Lower leg skin (tissue), 4 donors: ENCODE results near the gene GOLGA6A. TPM values are rescaled to one million over a fixed set of nuclear protein-coding genes. Genes with fewer than 3 reads are reported as not detected.
"Not testable (repeated sequence)": the region's sequence is repeated elsewhere in the genome, so short reads cannot be mapped to it uniquely, and the experiment has no call there.

Source experiments
- DNase-seq, 2 donors: peaks; one replicate each; pipeline ENCODE4 v3.0.0-alpha.2; 2019; ENCODE audit warnings: low spot score in 2 of 2
- H3K4me3 ChIP-seq: fragments of 200-600 bp; sonication (generic); 2 replicates; pipeline ENCODE4 v1.5.1; 2017; ENCODE audit warnings: mild to moderate bottlenecking, low read depth; ENCODE audit not compliant: poor library complexity, severe bottlenecking
- POLR2A ChIP-seq, 2 donors: fragments of 450-650 bp; IDR thresholded peaks; one replicate each; pipeline ENCODE4 v1.6.1; 2016 to 2017; ENCODE audit warnings: antibody characterized with exemption in 2 of 2, mild to moderate bottlenecking in 1 of 2, moderate library complexity in 1 of 2
- WGBS, 2 donors: methylation state at CpG; one replicate each; pipeline ENCODE4 v1.1.5; 2018; 5-methylcytosine and 5-hydroxymethylcytosine counted together
- intact Hi-C: fragments of 100-400 bp; cut with DNase I; formaldehyde crosslinking; loops from one replicate; pipeline ENCODE4 v1.15.0; 2023; ENCODE audit warnings: low total_unique reads
- total RNA-seq, 4 donors: library from RNA; depleted of rRNA; stranded (reverse); fragments of >200 nt; gene quantifications; one replicate each; pipeline ENCODE4 v1.1.0, GENCODE V29; 2016
- TF ChIP-seq, protein P1 (sequence below), 3 donors: fragments of 450-650 bp; IDR thresholded peaks; one replicate each; pipeline ENCODE4 v1.5.1; 2016; ENCODE audit warnings: antibody characterized with exemption in 3 of 3, mild to moderate bottlenecking in 3 of 3, moderate library complexity in 2 of 3

Gene GOLGA6A, protein sequence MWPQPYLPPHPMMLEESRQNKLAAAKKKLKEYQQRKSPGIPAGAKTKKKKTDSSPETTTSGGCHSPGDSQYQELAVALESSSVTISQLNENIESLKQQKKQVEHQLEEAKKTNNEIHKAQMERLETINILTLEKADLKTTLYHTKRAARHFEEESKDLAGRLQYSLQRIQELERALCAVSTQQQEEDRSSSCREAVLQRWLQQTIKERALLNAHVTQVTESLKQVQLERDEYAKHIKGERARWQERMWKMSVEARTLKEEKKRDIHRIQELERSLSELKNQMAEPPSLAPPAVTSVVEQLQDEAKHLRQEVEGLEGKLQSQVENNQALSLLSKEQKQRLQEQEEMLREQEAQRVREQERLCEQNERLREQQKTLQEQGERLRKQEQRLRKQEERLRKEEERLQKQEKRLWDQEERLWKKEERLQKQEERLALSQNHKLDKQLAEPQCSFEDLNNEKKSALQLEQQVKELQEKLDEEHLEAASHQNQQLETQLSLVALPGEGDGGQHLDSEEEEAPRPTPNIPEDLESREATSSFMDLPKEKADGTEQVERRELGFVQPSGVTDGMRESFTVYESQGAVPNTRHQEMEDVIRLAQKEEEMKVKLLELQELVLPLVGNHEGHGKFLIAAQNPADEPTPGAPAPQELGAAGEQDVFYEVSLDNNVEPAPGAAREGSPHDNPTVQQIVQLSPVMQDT
- 1 to 10 TPM in 1 of 4 donors, under 1 TPM in 1, not detected in 2; 0.23 to 2.2 TPM for total RNA-seq

DNA sequence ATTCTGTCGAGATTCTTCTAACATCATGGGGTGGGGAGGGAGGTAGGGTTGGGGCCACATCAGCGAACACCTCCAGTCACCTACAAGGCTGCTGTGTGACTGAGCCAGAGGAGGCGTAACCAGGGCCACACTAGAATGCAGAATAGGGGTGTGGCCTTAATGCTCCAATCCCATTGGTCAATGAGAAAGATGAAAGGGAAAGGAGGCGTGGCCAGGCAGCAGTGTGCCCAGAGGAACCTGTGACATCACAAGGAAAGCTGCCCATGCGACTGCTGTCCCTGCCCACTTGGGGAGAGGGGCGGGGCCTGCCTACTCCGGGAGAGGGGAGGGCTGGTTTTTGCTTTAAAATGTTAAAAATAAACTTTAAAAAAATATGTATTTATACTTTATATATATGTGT is at the start of gene GOLGA6A:
Gene GOLGA6A, minus strand, starts transcription at position 101 of the 400 bp plus-strand sequence. Its CDS starts 41 bp downstream, at position 60.
- H3K4me3 ChIP-seq, DNase-seq, intact Hi-C loops: not testable (repeated sequence)
- no CpG with 5 or more reads among the region's 7 CpGs for WGBS, 2 donors

DNA sequence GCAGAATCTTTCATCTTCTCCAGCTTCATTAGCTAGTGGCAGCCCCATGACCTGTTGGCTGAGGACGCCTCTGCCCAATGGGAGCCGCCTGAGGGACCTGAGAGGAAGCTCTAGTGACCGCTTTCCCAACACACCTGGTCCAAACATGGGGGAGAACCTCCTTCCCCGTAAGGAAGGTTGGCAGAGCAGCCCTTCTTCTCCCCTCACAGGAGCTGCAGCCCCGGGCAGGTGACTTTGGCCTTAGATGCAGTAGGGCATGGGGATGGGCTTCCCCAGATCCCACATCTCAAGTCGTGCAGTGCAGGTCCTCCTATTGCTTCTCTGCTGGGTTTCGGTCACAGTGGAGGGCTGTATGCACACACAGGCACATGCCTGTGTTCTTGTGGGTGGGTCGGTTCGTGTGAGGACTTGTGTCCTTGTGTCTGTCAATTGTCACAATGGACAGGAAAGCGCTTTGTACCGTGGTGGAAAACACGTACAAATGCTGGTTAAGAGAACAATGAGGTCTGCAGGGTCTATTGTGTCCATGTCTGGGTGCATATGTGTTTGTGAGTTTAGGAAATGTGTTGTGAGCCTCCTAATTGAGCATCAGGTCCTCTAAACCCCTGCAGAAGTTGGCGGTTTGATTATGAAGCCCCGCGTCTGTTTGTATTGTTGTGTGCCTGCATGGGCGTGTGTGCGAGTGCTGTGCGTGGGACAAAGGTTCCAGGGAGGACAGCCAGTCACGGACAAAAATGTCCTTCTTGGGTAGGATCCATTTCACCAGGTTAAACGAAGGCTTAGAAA is 49.5 kb upstream of the GOLGA6A start:
- no peak overlapping the region for H3K4me3 ChIP-seq
- WGBS, 2 donors = 17 to 21% methylated on average over 20 of the region's 20 CpGs
- intact Hi-C loops = no loop called here
- TF ChIP-seq, protein P1, sequence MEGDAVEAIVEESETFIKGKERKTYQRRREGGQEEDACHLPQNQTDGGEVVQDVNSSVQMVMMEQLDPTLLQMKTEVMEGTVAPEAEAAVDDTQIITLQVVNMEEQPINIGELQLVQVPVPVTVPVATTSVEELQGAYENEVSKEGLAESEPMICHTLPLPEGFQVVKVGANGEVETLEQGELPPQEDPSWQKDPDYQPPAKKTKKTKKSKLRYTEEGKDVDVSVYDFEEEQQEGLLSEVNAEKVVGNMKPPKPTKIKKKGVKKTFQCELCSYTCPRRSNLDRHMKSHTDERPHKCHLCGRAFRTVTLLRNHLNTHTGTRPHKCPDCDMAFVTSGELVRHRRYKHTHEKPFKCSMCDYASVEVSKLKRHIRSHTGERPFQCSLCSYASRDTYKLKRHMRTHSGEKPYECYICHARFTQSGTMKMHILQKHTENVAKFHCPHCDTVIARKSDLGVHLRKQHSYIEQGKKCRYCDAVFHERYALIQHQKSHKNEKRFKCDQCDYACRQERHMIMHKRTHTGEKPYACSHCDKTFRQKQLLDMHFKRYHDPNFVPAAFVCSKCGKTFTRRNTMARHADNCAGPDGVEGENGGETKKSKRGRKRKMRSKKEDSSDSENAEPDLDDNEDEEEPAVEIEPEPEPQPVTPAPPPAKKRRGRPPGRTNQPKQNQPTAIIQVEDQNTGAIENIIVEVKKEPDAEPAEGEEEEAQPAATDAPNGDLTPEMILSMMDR (IDR thresholded peaks at IDR 0.05) = no peak
- TF ChIP-seq POLR2A (IDR thresholded peaks at IDR 0.05) = no peak
- DNase-seq = no peak

DNA sequence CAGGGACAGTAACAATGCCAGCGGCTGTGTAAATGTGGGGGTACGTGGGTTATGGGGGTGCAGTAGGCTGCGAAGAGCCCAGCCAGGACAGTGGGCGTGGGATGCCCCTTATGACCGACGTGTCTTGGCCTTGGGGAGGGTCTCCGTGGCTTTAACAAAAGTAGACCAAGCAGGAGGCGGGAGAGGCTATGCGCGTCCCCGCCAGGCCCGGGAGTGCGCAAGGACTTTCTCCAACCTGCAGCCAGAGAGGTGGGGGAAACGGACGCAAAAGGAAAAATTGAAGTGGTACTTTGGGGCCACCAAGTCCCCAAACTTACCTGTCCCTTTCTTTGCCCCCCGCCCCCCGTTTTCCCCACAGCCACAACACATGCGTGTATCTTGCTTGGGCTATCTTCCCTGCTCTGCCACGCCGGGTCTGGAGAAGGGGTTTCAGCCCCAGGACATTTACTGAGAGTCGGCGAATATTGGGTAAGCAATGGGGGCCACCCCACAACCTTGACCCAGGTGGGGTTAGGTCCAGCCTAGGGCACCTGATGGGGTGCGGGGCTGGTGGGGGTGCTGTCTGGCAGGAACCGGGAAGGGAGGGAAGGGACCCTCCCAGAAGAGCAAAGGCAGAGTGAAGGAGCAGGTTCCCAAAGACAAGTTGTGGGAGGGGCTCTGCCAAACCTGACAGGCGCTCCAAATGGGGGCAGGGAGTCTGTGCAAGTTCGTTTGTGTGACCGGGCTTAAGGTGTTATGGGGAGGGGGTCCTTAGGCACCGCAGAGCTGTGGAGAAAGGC is 48.7 kb upstream of the GOLGA6A start:
- DNase-seq = no peak
- WGBS, 2 donors = 10 to 11% methylated on average over 28 of the region's 28 CpGs
- no peak for TF ChIP-seq POLR2A (IDR thresholded peaks at IDR 0.05)
- TF ChIP-seq, protein P1 (IDR thresholded peaks at IDR 0.05) = no peak
- intact Hi-C loops = no loop called here
- H3K4me3 ChIP-seq = no peak overlapping the region

DNA sequence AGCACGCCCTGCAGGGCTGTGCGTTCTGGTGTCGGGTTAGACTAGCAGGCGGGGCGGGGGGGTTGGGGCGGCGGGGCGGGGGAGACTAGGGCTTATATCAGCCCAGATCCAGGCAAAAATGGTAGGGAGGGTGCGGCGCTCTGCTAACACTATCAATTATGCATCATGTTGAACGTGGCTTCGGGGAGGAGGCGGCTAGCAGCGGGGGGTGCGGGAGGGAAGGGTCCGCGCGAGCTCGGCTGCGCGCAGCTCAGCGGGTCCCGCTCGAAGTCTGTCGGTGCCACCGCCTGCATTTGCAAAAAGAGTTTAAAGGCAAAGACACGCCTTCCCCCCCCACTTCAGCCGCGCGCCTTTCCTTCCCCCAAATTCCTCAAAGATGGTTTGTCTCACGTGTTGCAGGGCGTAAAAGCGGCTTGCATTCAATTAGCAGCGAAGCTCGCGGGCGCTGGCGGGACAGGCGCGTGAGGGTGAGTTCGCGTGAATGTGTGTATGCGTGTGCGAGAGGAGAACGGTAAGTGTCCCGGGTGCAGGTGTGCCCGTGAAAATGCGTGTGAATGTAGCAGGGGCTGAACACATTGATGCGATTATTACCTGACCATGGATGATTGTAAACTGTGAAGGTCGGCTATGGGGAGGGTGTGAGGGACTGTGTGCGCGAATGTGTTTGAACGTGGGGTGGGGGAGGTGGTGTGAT is 48.0 kb upstream of the GOLGA6A start, which contains the start of gene ISLR2:
Gene ISLR2, plus strand, starts transcription at position 432 of the 694 bp plus-strand sequence. CDS start 2,169 bp downstream, outside the sequence.
- 1 to 3% methylated on average over 40 to 43 of the region's 53 CpGs for WGBS, 2 donors
- intact Hi-C loops = no loop called here
- no peak within 1 kb of the TSS for H3K4me3 ChIP-seq
- TF ChIP-seq, protein P1 (IDR thresholded peaks at IDR 0.05) = no peak
- TF ChIP-seq POLR2A (IDR thresholded peaks at IDR 0.05) = no peak
- no peak for DNase-seq

DNA sequence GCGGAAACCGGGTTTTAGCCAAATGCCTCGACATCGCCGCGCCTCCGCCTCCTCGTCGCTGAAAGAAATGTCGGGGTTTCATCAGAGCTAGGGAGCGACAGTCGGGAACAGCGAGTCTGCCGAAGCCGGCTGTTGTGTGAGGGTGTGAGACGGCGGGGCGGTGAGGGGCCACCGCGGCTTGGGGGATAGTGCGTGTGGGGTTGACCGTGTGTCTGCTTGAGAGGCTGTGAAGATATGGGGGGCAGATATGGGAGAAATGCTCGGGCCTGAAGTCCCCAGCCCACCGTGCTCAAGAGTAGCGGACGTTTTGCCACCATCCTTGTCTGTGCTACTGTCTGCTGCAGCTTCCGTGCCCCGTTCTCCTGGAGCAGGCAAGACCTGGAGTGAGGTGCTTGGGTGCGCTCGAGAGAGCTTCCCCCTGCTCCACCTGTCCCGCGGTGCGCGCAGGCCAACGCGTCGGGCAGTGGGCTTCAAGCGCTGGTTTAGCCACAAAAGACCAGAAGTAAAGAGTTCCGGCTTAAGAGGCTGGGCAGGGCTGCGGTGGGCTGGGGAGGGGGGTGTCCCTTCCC is 47.3 kb upstream of the GOLGA6A start:
- intact Hi-C loops = loop anchor here (5.0 kb wide), 2 partner anchors 173 to 188 kb away; no protein-coding TSS in a partner anchor
- TF ChIP-seq POLR2A (IDR thresholded peaks at IDR 0.05) = no peak
- TF ChIP-seq, protein P1 (IDR thresholded peaks at IDR 0.05) = no peak
- WGBS, 2 donors = 2% methylated on average over 30 to 40 of the region's 40 CpGs
- no peak for DNase-seq
- no peak overlapping the region for H3K4me3 ChIP-seq
